Liver (tissue), 9 donors: ENCODE results near the gene FGD6. TPM values are rescaled to one million over a fixed set of nuclear protein-coding genes. Genes with fewer than 3 reads are reported as not detected.

Experiments
- DNase-seq: peaks from one replicate; pipeline ENCODE4 v3.0.0-alpha.2; 2017; ENCODE audit warnings: low spot score
- H3K27ac ChIP-seq, 2 donors: one replicate each; pipeline ENCODE4 v1.7.0; 2013; ENCODE audit warnings: inconsistent platforms in 2 of 2, low read length in 2 of 2, control low read depth in 1 of 2, low read depth in 1 of 2, mild to moderate bottlenecking in 1 of 2
- H3K27me3 ChIP-seq, 4 donors: one replicate each; pipeline versions ENCODE4 v1.6.1 to v1.7.0; 2013; ENCODE audit warnings: low read length in 3 of 4, inconsistent platforms in 1 of 4, mild to moderate bottlenecking in 1 of 4, moderate library complexity in 1 of 4; ENCODE audit not compliant: control insufficient read depth in 4 of 4, insufficient read depth in 4 of 4
- H3K36me3 ChIP-seq, 4 donors: one replicate each; pipeline versions ENCODE4 v1.6.1 to v1.7.0; 2013; ENCODE audit warnings: low read length in 3 of 4, mild to moderate bottlenecking in 3 of 4, low read depth in 1 of 4, moderate library complexity in 1 of 4; ENCODE audit not compliant: control insufficient read depth in 4 of 4, insufficient read depth in 3 of 4
- H3K4me1 ChIP-seq, 4 donors: one replicate each; pipeline versions ENCODE4 v1.6.1 to v1.7.0; 2013; ENCODE audit warnings: low read length in 3 of 4, mild to moderate bottlenecking in 3 of 4, moderate library complexity in 1 of 4; ENCODE audit not compliant: control insufficient read depth in 4 of 4, insufficient read depth in 4 of 4
- H3K4me3 ChIP-seq, 3 donors: one replicate each; pipeline versions ENCODE4 v1.6.1 to v1.7.0; 2013; ENCODE audit warnings: low read length in 3 of 3, control low read depth in 1 of 3, low read depth in 1 of 3, mild to moderate bottlenecking in 1 of 3
- H3K9ac ChIP-seq, 2 donors: one replicate each; pipeline ENCODE4 v1.7.0; 2013; ENCODE audit warnings: low read length in 2 of 2, mild to moderate bottlenecking in 2 of 2, moderate library complexity in 2 of 2, control low read depth in 1 of 2, low read depth in 1 of 2
- H3K9me3 ChIP-seq, 4 donors: one replicate each; pipeline versions ENCODE4 v1.6.1 to v1.7.0; 2013; ENCODE audit warnings: low read length in 3 of 4; ENCODE audit not compliant: control insufficient read depth in 4 of 4
- EGR1 ChIP-seq, 2 donors: IDR thresholded peaks; 2 replicates each; pipeline ENCODE4 v1.6.1; 2016 to 2018; ENCODE audit warnings: antibody characterized with exemption in 2 of 2, low read depth in 2 of 2
- FOXA1 ChIP-seq: IDR thresholded peaks from 2 replicates; pipeline ENCODE4 v1.6.1; 2016; ENCODE audit warnings: antibody characterized with exemption
- FOXA2 ChIP-seq: IDR thresholded peaks from 2 replicates; pipeline ENCODE4 v1.6.1; 2016; ENCODE audit warnings: antibody characterized with exemption
- HNF4A ChIP-seq, 2 donors: conservative IDR thresholded peaks; 2 replicates each; pipeline ENCODE4 v1.6.1; 2016; ENCODE audit warnings: antibody characterized with exemption in 2 of 2, mild to moderate bottlenecking in 2 of 2
- HNF4G ChIP-seq: IDR thresholded peaks from 2 replicates; pipeline ENCODE4 v1.6.1; 2016; ENCODE audit warnings: antibody characterized with exemption
- MAX ChIP-seq: IDR thresholded peaks from 2 replicates; pipeline ENCODE4 v1.6.1; 2016; ENCODE audit warnings: antibody characterized with exemption
- NR2F2 ChIP-seq: IDR thresholded peaks from 2 replicates; pipeline ENCODE4 v1.6.1; 2016; ENCODE audit warnings: antibody characterized with exemption
- RAD21 ChIP-seq, 2 donors: IDR thresholded peaks; 2 replicates each; pipeline ENCODE4 v1.6.1; 2016; ENCODE audit warnings: antibody characterized with exemption in 2 of 2, mild to moderate bottlenecking in 2 of 2
- RXRA ChIP-seq, 2 donors: IDR thresholded peaks; 2 replicates each; pipeline ENCODE4 v1.6.1; 2017 to 2018; ENCODE audit warnings: antibody characterized with exemption in 2 of 2, mild to moderate bottlenecking in 1 of 2
- SP1 ChIP-seq: IDR thresholded peaks from 2 replicates; pipeline ENCODE4 v1.6.1; 2018; ENCODE audit warnings: antibody characterized with exemption, mild to moderate bottlenecking
- ZBTB33 ChIP-seq: IDR thresholded peaks from 2 replicates; pipeline ENCODE4 v1.6.1; 2016; ENCODE audit warnings: antibody characterized with exemption
- WGBS: extraction: QIAGEN DNeasy Blood & Tissue Kit; methylation state at CpG from one replicate; pipeline ENCODE4 v1.1.7; 2013; 5-methylcytosine and 5-hydroxymethylcytosine counted together
- polyA plus RNA-seq, 2 donors: library from polyadenylated mRNA; stranded (reverse) in 1 of 2; unstranded in 1 of 2; fragments of 200-250 nt in 1 of 2; fragments of >200 nt in 1 of 2; fragmentation: Nextera tagmentation in 1 of 2; extraction: Ambion mirVana in 1 of 2; gene quantifications; one replicate each; pipeline versions ENCODE4 v1.2.1 to v1.2.3, GENCODE V29; 2013 to 2015
- total RNA-seq, 2 donors: library from RNA; depleted of rRNA; stranded (reverse); fragments of >200 nt; gene quantifications; one replicate each; pipeline ENCODE4 v1.2.3, GENCODE V29; 2014
- TF ChIP-seq, protein P1 (sequence below): IDR thresholded peaks from 2 replicates; pipeline ENCODE4 v1.6.1; 2016; ENCODE audit warnings: antibody characterized with exemption, mild to moderate bottlenecking
- TF ChIP-seq, protein P2 (sequence below): fragments of 150-350 bp; IDR thresholded peaks from 2 replicates; pipeline ENCODE4 v1.5.1; 2017; ENCODE audit warnings: improper control_type of control experiment, low read depth, low read length; ENCODE audit not compliant: missing input control
- donor health status: healthy.
- donor health status: healthy.
- donor health status: healthy.
- donor health status: healthy.
- donor health status: healthy.

Gene FGD6
- total and polyA plus RNA-seq, 4 donors: 0.54 to 6.9 (median 2.4) TPM

- Histone ChIP-seq H3K4me1 (peaks cover 1 to 12% (median 5%) of the 10 kb centered on the region in 4 donors), H3K27me3 (no peaks in the 10 kb centered on the region), H3K36me3 (peaks cover 0 to 2% (median 0%) of the 10 kb centered on the region in 4 donors), H3K4me3 (no peak overlapping the region), H3K9ac (no peak overlapping the region), H3K27ac (no peak overlapping the region), H3K9me3 (no peaks in the 10 kb centered on the region)
- TF ChIP-seq RXRA (IDR thresholded peaks at IDR 0.05): no peak
- TF ChIP-seq HNF4A (conservative IDR thresholded peaks at IDR 0.05): peak in 1 of 2 donors; percentile 19
- TF ChIP-seq EGR1 (IDR thresholded peaks at IDR 0.05; ENCODE audit: low read depth in 2 of 2): no peak
- no peak for TF ChIP-seq MAX
- no peak for TF ChIP-seq RAD21 (IDR thresholded peaks at IDR 0.05)
- no peak for TF ChIP-seq ZBTB33
- 58% methylated on average over 5 of the region's 5 CpGs for WGBS
- DNase-seq: no peak
Observed at GRCh38 chr12:95187865-95188415, 29.3 kb downstream of the FGD6 start.

DNA sequence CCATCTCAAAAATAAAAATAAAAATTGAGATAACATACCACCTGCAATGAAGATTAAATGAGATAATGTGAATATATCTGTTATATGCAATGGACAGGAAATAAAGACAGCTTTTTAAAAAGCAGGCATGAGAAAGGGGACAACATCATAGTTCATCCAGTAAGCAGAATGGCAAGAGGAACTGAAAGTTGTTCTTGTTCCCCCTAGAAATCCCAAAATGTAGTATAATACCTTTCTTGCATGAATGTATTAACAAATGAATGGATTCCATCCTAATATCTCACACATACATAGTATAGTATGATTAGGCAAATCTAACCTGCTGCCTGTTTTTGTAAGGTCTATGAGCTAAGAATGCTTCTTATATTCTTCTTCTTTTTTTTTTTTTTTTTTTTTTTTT, 31.4 kb downstream of the FGD6 start:
- no peaks in the 10 kb centered on the region for H3K9me3 ChIP-seq
- no peak overlapping the region for H3K27ac ChIP-seq
- no peak overlapping the region for H3K4me3 ChIP-seq
- H3K27me3 ChIP-seq: no peaks in the 10 kb centered on the region
- peaks cover under 1 to 2% (median 1%) of the 10 kb centered on the region in 4 donors for H3K4me1 ChIP-seq
- no peak overlapping the region for H3K9ac ChIP-seq
- H3K36me3 ChIP-seq: no peaks in the 10 kb centered on the region
- no peak for DNase-seq
- TF ChIP-seq FOXA2: no peak
- TF ChIP-seq, protein P1, sequence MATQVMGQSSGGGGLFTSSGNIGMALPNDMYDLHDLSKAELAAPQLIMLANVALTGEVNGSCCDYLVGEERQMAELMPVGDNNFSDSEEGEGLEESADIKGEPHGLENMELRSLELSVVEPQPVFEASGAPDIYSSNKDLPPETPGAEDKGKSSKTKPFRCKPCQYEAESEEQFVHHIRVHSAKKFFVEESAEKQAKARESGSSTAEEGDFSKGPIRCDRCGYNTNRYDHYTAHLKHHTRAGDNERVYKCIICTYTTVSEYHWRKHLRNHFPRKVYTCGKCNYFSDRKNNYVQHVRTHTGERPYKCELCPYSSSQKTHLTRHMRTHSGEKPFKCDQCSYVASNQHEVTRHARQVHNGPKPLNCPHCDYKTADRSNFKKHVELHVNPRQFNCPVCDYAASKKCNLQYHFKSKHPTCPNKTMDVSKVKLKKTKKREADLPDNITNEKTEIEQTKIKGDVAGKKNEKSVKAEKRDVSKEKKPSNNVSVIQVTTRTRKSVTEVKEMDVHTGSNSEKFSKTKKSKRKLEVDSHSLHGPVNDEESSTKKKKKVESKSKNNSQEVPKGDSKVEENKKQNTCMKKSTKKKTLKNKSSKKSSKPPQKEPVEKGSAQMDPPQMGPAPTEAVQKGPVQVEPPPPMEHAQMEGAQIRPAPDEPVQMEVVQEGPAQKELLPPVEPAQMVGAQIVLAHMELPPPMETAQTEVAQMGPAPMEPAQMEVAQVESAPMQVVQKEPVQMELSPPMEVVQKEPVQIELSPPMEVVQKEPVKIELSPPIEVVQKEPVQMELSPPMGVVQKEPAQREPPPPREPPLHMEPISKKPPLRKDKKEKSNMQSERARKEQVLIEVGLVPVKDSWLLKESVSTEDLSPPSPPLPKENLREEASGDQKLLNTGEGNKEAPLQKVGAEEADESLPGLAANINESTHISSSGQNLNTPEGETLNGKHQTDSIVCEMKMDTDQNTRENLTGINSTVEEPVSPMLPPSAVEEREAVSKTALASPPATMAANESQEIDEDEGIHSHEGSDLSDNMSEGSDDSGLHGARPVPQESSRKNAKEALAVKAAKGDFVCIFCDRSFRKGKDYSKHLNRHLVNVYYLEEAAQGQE: no peak
- TF ChIP-seq RXRA (IDR thresholded peaks at IDR 0.05): no peak

DNA sequence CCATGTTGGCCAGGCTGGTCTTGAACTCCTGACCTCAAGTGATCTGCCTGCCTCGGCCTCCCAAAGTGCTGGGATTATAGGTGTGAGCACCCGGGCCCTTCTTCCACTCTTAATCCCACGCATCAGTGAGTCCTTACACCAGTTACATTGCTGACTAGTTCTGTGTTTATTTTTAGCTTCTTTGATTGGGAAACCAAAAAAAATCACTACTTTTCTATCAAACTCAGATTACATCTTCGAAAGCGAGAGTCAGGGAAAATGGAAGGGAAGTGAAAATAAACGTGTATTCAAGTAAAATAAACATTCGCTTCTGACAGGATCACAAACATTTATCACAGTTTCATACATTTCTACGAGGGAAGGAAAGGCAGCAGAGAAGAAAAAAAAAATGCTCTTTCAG, 32.2 kb downstream of the FGD6 start:
- H3K4me1 ChIP-seq: no peaks in the 10 kb centered on the region
- no peaks in the 10 kb centered on the region for H3K27me3 ChIP-seq
- H3K9ac ChIP-seq: no peak overlapping the region
- no peak for DNase-seq
- no peak overlapping the region for H3K4me3 ChIP-seq
- no peak overlapping the region for H3K27ac ChIP-seq
- no peaks in the 10 kb centered on the region for H3K36me3 ChIP-seq
- H3K9me3 ChIP-seq: no peaks in the 10 kb centered on the region
- WGBS: 89% methylated on average over 8 of the region's 8 CpGs
- TF ChIP-seq FOXA1: no peak
- TF ChIP-seq HNF4G: no peak
- TF ChIP-seq HNF4A (conservative IDR thresholded peaks at IDR 0.05): no peak
- TF ChIP-seq ZBTB33: no peak
- TF ChIP-seq SP1: no peak
- TF ChIP-seq RXRA (IDR thresholded peaks at IDR 0.05): no peak
- TF ChIP-seq EGR1 (IDR thresholded peaks at IDR 0.05; ENCODE audit: low read depth in 2 of 2): no peak
- no peak for TF ChIP-seq NR2F2
- TF ChIP-seq, protein P1: no peak
- TF ChIP-seq, protein P2, sequence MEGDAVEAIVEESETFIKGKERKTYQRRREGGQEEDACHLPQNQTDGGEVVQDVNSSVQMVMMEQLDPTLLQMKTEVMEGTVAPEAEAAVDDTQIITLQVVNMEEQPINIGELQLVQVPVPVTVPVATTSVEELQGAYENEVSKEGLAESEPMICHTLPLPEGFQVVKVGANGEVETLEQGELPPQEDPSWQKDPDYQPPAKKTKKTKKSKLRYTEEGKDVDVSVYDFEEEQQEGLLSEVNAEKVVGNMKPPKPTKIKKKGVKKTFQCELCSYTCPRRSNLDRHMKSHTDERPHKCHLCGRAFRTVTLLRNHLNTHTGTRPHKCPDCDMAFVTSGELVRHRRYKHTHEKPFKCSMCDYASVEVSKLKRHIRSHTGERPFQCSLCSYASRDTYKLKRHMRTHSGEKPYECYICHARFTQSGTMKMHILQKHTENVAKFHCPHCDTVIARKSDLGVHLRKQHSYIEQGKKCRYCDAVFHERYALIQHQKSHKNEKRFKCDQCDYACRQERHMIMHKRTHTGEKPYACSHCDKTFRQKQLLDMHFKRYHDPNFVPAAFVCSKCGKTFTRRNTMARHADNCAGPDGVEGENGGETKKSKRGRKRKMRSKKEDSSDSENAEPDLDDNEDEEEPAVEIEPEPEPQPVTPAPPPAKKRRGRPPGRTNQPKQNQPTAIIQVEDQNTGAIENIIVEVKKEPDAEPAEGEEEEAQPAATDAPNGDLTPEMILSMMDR: no peak
